Measurements from ENCODE around the gene FOXB1. TPM values are rescaled to one million over a fixed set of nuclear protein-coding genes. Genes with fewer than 3 reads are reported as not detected.

FOXB1 gene
- polyA plus RNA-seq, 1 donor (not counting 4 experiments of a cell fraction or from before 2014, with no cell fraction given) = not detected

DNA sequence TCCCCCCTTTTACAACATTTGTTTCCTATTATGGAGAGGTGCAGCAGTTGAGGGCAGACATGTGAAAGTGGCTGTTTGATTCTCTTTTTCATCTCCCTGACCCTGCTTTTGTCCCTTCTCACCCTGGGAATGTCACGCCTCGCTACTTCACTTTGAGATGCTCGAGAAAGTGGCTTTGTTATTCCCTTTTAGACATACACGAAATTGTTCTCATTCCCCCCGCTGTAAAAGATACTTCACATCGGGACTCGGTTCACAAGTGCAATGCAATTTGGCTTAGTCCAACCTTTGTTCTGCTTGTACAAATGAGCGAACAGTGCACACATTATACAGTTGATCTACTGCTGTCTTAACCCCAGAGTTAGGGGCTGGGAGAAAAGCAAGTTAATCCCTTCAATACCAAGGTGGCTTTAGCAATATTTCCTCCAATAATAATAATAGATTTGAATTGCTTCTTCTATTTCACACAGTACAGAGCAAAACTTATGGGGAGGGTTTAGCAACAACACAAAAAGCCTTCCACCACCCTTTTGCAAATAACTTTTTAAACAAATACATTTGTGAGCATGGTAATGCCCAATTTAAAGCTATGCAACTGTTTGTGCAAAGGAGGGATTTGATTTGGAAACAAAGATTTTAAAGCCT is 5.7 kb upstream of the FOXB1 start:
- Histone ChIP-seq H3K36me3 (ENCODE audit: control insufficient read depth in 2 of 2, extremely low read depth in 1 of 2, insufficient read depth in 2 of 2, low read length in 2 of 2) (no peaks in the 10 kb centered on the region), H3K9me3 (ENCODE audit: control insufficient read depth, low read depth, low read length) (peaks cover 1% of the 10 kb centered on the region), H3K27ac (ENCODE audit: control insufficient read depth, insufficient read depth, low read length) (no peak overlapping the region), H3K27me3 (ENCODE audit: control insufficient read depth, extremely low read depth, insufficient read depth, low read length) (peaks cover 100% of the 10 kb centered on the region), H4K20me1 (ENCODE audit: control insufficient read depth, extremely low read depth, insufficient read depth, low read length) (peaks cover 13% of the 10 kb centered on the region), H3K4me3 (ENCODE audit: control insufficient read depth in 2 of 3, extremely low read depth in 1 of 3, insufficient read depth in 2 of 3, low read depth in 1 of 3, low read length in 3 of 3) (no peak overlapping the region), H2AFZ (ENCODE audit: control insufficient read depth, low read length) (no peak overlapping the region), H3K9me1 (ENCODE audit: control insufficient read depth, extremely low read depth, insufficient read depth, low read length) (no peaks in the 10 kb centered on the region), H3K4me2 (ENCODE audit: control insufficient read depth, extremely low read depth, insufficient read depth, low read depth, low read length) (no peak overlapping the region), H3K9ac (ENCODE audit: control insufficient read depth, extremely low read depth, insufficient read depth, low read length) (no peak overlapping the region), H3K79me2 (ENCODE audit: control insufficient read depth, insufficient read depth, low read length) (no peaks in the 10 kb centered on the region), H3K4me1 (ENCODE audit: control insufficient read depth, extremely low read depth, insufficient read depth, low read length) (peaks cover 3% of the 10 kb centered on the region)
- dilution Hi-C loops (cut with MboI; ENCODE audit: extremely low pct_ligation_motif_present, low sequenced_read_pairs) = no loop called here
- DNase-seq (ENCODE audit: low read depth, low spot score) = no peak
- no peak for FAIRE-seq
- TF ChIP-seq CTCF (optimal IDR thresholded peaks at IDR 0.05 in 1 of 3, IDR thresholded peaks at IDR 0.05 in 1 of 3, conservative IDR thresholded peaks at IDR 0.05 in 1 of 3; ENCODE audit: extremely low read depth in 1 of 3, insufficient read depth in 2 of 3, low read length in 3 of 3) (no peak), EZH2 (IDR thresholded peaks at IDR 0.05; ENCODE audit: low read length) (peak; percentile 22)

GRCh38 chr15:59998950-59999611 is 5.0 kb upstream of the FOXB1 start:
- Histone ChIP-seq H3K79me2 (ENCODE audit: control insufficient read depth, insufficient read depth, low read length) (no peaks in the 10 kb centered on the region), H3K27ac (ENCODE audit: control insufficient read depth, insufficient read depth, low read length) (no peak overlapping the region), H3K36me3 (ENCODE audit: control insufficient read depth in 2 of 2, extremely low read depth in 1 of 2, insufficient read depth in 2 of 2, low read length in 2 of 2) (no peaks in the 10 kb centered on the region), H4K20me1 (ENCODE audit: control insufficient read depth, extremely low read depth, insufficient read depth, low read length) (peaks cover 13% of the 10 kb centered on the region), H3K9me3 (ENCODE audit: control insufficient read depth, low read depth, low read length) (peaks cover 1% of the 10 kb centered on the region), H2AFZ (ENCODE audit: control insufficient read depth, low read length) (no peak overlapping the region), H3K9me1 (ENCODE audit: control insufficient read depth, extremely low read depth, insufficient read depth, low read length) (no peaks in the 10 kb centered on the region), H3K4me3 (ENCODE audit: control insufficient read depth in 2 of 3, extremely low read depth in 1 of 3, insufficient read depth in 2 of 3, low read depth in 1 of 3, low read length in 3 of 3) (no peak overlapping the region), H3K9ac (ENCODE audit: control insufficient read depth, extremely low read depth, insufficient read depth, low read length) (no peak overlapping the region), H3K4me2 (ENCODE audit: control insufficient read depth, extremely low read depth, insufficient read depth, low read depth, low read length) (no peak overlapping the region), H3K4me1 (ENCODE audit: control insufficient read depth, extremely low read depth, insufficient read depth, low read length) (peaks cover 7% of the 10 kb centered on the region), H3K27me3 (ENCODE audit: control insufficient read depth, extremely low read depth, insufficient read depth, low read length) (peaks cover 100% of the 10 kb centered on the region)
- dilution Hi-C loops (cut with MboI; ENCODE audit: extremely low pct_ligation_motif_present, low sequenced_read_pairs) = no loop called here
- DNase-seq (ENCODE audit: low read depth, low spot score) (no peak), FAIRE-seq (peak; percentile 17)
- TF ChIP-seq CTCF (optimal IDR thresholded peaks at IDR 0.05 in 1 of 3, IDR thresholded peaks at IDR 0.05 in 1 of 3, conservative IDR thresholded peaks at IDR 0.05 in 1 of 3; ENCODE audit: extremely low read depth in 1 of 3, insufficient read depth in 2 of 3, low read length in 3 of 3) (no peak), EZH2 (IDR thresholded peaks at IDR 0.05; ENCODE audit: low read length) (no peak)

All from keratinocyte (primary cell).